ENCODE results near the gene DPPA4.
"Not testable (repeated sequence)": the region's sequence is repeated elsewhere in the genome, so short reads cannot be mapped to it uniquely, and the experiment has no call there.

Gene DPPA4, protein sequence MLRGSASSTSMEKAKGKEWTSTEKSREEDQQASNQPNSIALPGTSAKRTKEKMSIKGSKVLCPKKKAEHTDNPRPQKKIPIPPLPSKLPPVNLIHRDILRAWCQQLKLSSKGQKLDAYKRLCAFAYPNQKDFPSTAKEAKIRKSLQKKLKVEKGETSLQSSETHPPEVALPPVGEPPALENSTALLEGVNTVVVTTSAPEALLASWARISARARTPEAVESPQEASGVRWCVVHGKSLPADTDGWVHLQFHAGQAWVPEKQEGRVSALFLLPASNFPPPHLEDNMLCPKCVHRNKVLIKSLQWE

GRCh38 chr3:109337393-109337792 is at the start of gene DPPA4:
DPPA4 (minus strand) TSS chr3:109337546; CDS start chr3:109337517, 29 bp downstream.
- no peak for DNase-seq (ENCODE audit: low read depth)

DNA sequence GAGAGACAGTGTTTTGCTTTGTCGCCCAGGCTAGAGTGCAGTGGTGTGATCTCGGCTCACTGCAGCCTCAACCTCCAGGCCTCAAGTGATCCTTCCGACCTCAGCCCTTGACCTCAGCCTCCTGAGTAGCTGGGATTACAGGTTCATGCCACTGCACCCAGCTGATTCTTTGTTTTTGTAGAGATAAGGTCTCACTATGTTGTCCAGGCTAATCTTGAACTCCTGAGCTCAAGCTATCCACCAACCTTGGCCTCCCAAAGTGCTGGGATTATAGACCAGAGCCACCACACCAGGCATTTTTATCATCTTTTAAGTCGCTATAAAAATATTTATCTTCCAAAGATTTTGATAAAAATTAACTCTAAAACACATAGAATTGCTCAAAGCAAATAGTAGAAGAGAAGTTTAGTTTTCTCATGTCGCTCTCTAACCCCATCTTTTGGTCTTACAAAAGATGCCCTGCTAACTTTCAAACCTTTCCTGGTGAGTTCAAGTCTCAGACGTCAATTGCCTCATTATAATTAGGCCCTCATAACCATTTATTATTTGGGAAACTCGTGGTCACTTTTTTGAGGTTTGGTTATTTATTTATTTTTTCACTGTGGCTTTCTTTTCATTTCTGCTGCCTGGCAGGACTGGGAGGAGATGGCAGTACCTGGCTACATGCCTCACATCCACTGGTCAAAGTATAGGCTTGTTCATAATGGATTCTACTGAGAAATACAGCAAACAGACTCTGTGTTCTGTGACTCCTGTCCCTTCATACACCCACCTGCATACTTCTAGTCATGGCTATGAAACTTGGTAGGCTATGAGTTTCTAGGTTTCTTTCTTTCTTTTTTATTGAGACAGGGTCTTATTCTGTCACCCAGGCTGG is 48.3 kb upstream of the DPPA4 start:
- DNase-seq (ENCODE audit: low read depth), result no peak

DNA sequence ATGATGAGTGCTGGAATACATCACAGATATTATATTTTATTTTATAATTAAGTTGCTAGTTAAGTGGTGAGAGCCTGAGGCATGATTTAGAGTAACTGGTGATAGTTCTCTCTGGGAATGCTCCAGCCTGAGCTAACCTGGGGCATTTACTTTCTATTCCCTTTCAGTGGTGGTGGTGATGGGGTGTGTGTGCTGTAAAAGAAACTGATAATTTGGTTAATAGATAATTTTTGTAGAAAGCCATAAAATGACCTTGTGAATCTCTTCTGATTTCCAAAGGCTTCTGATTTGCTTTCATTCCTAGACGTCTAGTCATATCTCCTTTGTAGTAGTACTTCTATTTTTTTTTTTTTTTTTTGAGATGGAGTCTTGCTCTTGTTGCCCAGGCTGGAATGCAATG is 46.8 kb upstream of the DPPA4 start:
- DNase-seq (ENCODE audit: low read depth), result no peak

DNA sequence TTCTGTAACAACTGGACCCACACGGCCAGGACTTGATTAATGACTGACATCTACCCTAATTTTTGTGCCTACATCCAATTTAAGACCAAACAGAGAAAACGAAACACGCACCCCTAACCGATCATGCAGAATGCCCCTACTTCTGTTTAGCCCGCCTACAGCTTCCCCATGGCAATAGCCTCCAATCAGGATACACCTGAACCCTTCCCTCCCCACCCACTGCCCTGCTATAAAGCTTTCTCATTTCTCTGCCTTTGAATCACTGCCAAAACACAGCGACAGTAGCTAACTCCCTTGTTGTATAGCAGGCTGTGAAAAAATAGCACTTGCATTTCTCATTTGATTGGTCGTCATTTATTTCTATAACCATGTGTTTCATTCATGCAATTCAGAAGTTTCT is 45.2 kb upstream of the DPPA4 start:
- no peak for DNase-seq (ENCODE audit: low read depth)

DNA sequence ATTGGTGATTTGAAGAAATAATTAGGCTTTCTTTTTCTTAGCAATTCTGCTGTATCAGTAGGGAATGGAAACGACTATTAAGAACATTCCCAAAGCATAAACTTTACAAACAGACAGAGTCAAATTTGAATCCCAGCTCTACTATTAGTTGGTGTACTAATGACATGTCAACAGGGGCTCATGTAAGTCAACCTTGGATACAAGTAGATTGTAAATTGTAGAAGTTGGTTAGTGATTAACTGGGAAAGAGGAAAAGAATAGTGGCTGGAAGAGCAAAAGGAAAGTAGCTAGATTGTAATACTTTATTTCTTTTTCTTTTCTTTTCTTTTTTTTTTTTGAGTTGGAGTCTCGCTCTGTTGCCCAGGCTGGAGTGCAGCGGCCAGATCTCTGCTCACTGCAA is 38.6 kb upstream of the DPPA4 start:
- no peak for DNase-seq (ENCODE audit: low read depth)

DNA sequence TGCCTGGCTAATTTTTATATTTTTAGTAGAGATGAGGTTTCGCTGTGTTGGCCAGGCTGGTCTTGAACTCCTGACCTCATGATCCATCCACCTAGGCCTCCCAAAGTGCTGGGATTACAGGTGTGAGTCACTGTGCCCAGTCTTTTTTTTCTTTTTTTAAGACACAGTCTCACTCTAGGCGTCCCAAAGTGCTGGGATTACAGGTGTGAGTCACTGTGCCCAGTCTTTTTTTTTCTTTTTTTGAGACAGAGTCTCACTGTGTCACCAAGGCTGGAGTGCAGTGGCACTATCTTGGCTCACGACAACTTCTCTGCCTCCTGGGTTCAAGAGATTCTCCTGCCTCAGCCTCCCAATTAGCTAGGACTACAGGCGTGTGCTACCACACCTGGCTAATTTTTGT is 37.1 kb upstream of the DPPA4 start:
- DNase-seq (ENCODE audit: low read depth), result not testable (repeated sequence)

DNA sequence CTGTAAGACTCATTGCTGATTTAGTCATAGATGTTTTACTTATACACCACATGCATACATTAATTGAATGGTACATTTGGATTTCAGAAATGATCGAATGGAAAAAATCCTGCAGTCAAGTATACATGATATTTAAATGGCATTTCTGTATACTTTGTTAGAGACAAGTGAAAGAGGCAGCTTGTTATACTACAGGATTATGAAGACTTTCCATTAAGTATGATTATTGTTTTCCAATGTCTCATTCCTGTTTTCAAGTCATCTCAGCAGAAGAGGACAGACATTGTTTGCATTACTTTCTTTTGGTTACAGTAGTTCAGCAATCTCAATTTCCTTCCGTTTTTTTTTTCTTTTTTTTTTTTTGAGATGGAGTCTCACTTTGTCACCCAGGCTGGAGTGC is 36.6 kb upstream of the DPPA4 start:
- DNase-seq (ENCODE audit: low read depth), result no peak

- no peak for DNase-seq (ENCODE audit: low read depth)
These were observed 35.3 kb upstream of the DPPA4 start for GRCh38 chr3:109372639-109373038.

- DNase-seq (ENCODE audit: low read depth), result no peak
These were observed 32.2 kb upstream of the DPPA4 start for GRCh38 chr3:109369510-109369909.

DNA sequence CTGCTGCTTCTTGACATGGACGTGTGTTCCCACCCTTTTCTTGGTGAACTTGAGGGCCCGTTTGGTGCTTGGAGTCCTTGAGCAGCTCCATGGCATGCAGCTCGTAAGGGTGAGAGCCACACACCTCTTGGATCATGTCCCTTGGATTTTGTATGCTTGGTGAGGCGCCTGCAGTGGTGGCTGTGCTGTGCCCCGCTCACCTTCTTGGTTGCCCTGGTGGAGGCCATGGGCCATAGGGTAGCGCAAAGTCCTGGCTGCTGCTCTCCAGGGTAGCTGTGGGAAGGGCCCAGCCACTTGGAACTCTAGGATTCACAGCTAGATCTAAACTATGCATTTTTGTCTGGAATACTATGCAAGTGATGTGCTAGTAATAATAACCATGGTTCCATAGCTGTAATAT is 26.7 kb upstream of the DPPA4 start:
- no peak for DNase-seq (ENCODE audit: low read depth)

DNA sequence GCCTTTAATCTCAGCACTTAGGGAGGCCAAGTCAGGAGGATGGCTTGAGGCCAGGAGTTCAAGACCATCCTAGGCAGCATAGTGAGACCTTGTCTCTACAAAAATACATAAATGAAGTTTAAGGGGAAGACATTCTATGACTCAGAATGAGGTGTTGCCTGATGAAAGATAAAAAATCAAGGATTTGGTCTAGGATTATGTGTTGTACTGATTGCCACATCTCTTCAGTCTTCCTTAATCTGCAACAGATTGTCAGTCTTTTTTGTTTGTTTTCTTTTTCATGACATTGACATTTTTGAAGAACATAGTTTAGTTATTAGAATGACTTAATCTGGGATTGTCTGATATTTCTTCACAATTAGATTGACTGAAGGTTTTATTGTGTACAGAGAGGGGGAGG is 26.3 kb upstream of the DPPA4 start:
- no peak for DNase-seq (ENCODE audit: low read depth)

- no peak for DNase-seq (ENCODE audit: low read depth)
These were observed 25.5 kb upstream of the DPPA4 start for GRCh38 chr3:109362823-109363222.

GRCh38 chr3:109358809-109359208 is 21.5 kb upstream of the DPPA4 start:
- DNase-seq (ENCODE audit: low read depth), result not testable (repeated sequence)

- no peak for DNase-seq (ENCODE audit: low read depth)
These were observed 19.3 kb upstream of the DPPA4 start for GRCh38 chr3:109356442-109357155.

DNA sequence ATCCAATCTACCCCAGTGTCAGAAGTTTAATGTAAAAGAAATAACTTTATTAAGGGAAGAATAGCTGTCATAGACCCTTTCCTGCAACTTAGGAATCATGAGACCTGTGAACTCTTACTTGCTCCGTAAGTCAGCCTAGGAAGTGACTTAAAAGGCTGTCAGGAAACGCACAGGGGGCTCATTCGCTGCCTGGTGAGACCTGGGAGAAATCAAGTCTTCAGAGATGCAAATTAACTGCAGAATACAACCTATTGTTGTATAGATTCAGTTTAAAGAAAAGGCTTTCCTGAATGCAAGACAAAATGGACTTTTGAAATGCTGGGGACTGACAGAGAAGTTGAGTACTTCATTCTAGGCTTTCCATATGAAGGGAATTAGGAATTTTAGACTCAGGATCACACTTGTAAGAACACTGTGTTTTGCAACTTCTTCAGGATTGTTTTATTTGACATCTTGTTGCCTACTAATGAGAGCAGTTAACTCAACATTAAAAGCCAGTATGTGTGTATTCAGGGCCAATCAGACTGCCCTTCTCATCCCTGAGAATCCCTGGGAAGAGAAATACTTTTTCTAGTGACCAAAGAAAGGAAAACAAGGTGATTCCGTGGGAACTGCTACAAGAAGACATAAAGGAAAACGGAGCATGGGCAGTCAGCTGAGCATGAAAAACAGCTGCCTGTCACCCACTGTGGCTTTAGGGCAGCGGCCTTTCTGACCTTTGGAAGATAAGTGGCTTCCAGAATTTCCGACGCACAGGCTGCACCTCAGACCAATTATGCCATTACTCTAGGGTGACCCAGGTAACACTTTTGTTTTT is 18.5 kb upstream of the DPPA4 start:
- no peak for DNase-seq (ENCODE audit: low read depth)

DNA sequence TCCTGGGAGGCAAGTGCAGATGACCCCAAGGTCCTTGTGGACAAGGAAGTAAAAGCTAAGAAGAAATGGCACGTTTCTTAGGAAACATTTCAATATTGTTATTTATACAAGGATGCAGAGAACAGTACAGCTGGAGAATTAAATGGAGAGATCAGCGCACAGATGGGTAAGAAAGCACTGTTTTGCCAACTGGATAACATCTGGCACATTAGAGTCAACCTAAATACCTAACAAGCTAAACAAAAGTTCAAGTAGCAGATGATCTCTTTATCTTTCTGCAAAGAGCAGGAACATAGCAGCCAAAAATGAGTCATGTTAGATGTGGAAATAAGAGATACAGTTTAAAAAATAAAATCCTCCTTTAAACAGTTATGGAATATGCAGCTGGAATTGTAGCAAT is 15.7 kb upstream of the DPPA4 start:
- no peak for DNase-seq (ENCODE audit: low read depth)

GRCh38 chr3:109351231-109351630 is 13.9 kb upstream of the DPPA4 start:
- no peak for DNase-seq (ENCODE audit: low read depth)

DNA sequence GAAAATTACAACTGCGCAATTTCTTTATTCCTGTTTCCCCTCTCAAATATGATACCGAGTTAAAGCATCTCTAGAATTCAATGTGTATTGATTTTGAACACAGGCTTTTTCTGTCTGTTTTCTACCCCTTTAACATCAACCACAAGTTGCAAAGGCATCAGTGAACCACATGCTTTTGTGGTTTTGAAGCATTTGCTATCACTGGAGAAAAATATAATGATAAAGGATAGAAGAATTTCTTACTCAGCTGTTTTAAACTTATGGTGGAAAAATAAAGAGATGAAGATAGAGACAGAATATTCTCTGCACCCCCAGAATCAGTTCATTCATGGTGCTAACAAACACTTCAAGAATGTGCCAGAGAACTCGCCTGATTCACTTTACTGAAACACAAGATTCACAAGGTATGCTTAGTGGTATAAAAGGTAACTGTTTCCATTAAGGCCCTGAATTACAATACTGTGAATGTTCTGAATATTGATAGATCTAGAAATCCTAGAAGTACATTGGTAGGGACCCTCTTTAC is 9.5 kb upstream of the DPPA4 start:
- peak; percentile 26 for DNase-seq (ENCODE audit: low read depth)

DNA sequence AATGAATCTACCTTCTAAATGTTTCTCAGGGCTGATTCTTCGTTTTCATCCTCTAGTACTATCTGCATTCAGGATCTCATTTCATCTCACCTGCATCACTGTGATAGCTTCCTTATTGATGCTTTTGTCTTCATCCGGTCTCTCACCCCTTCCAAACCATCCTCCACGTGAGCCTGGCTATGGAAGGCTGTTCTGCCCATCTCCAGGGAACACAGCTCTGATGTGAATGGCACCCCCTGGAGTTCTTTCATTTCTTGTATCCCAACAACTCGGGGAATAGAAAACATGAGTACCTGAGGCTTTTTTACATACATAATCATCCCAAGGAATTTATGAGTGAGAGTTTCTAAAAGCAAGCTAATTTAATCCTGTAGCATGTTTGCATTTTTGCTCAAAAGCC is 8.8 kb upstream of the DPPA4 start:
- DNase-seq (ENCODE audit: low read depth), result no peak

- no peak for DNase-seq (ENCODE audit: low read depth)
These were observed 2.6 kb upstream of the DPPA4 start for GRCh38 chr3:109339714-109340648.

DNA sequence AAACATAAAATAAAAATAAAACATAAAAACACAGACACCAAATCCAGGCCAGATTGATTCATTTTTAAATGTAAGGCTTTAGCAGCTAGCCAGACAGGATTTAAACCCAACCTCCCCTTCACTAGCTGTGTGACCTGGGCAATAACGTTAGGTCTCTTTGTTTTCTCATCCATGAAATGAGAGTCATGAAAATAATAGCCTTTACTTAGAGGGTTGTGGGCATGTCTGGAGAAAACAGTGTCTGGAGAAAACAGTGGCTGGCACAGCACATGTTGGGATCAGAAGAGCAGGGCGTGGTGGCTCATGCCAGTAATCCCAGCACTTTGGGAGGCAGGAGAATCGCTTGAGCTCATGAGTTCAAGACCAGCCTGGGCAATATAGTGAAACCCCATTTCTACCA is 1.9 kb upstream of the DPPA4 start:
- no peak for DNase-seq (ENCODE audit: low read depth)
